Heart left ventricle (tissue), 13 donors: Measurements from ENCODE around the gene MAN2A2.

Source experiments
- POLR2A ChIP-seq, 2 donors: fragments of 450-650 bp; IDR thresholded peaks; one replicate each; pipeline ENCODE4 v1.6.1; 2017; ENCODE audit warnings: antibody characterized with exemption in 2 of 2, mild to moderate bottlenecking in 2 of 2, moderate library complexity in 2 of 2
- TF ChIP-seq, protein P1 (sequence below), 12 donors: fragments of 200-600 bp; sonication (generic) in 4 of 12; IDR thresholded peaks; one replicate each; pipeline versions ENCODE4 v1.5.0 to v1.8.0; 2018 to 2022; ENCODE audit warnings: antibody characterized with exemption in 12 of 12, mild to moderate bottlenecking in 5 of 12
- donor health status: ischemic (EF 13 %, LVEDD 7.1; RV severe dilation, severe dysfunction).
- donor health status: DM: no; HTN: yes; CAD: no.
- donor health status: DM: no; HTN: no; CAD: no.
- donor health status: ischemic (EF 25% LVEDD 6.9; RV normal size, moderate dysfunction).
- donor health status: ischemic (EF 25% LVEDD 5.7; RV mildly dilated, moderate dysfunction).
- donor health status: ischemic (EF 35%, LVEDD 5.7; RV mildly dilated, moderate dysfunction).
- donor health status: nonischemic (EF 11% LVEDD 7.7; RV severe dilation, severe dysfunction).
- donor health status: DM: yes; HTN: yes; CAD: no.
- donor health status: PGD.
- donor health status: ischemic (EF 29% LVEDD 5.4; RV normal size, mild dysfunction).
- donor health status: nonischemic (EF 23%, LVEDD 6.1; RV moderate dilation, normal function).

GRCh38 chr15:90866800-90867199 is 36.3 kb upstream of the MAN2A2 start:
- TF ChIP-seq POLR2A (IDR thresholded peaks at IDR 0.05), result no peak
- TF ChIP-seq, protein P1, sequence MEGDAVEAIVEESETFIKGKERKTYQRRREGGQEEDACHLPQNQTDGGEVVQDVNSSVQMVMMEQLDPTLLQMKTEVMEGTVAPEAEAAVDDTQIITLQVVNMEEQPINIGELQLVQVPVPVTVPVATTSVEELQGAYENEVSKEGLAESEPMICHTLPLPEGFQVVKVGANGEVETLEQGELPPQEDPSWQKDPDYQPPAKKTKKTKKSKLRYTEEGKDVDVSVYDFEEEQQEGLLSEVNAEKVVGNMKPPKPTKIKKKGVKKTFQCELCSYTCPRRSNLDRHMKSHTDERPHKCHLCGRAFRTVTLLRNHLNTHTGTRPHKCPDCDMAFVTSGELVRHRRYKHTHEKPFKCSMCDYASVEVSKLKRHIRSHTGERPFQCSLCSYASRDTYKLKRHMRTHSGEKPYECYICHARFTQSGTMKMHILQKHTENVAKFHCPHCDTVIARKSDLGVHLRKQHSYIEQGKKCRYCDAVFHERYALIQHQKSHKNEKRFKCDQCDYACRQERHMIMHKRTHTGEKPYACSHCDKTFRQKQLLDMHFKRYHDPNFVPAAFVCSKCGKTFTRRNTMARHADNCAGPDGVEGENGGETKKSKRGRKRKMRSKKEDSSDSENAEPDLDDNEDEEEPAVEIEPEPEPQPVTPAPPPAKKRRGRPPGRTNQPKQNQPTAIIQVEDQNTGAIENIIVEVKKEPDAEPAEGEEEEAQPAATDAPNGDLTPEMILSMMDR (IDR thresholded peaks at IDR 0.05), result no peak
